Fibroblast of gingiva (primary cell): ENCODE measurements around the gene HIRA.

Experiments
- DNase-seq: peaks from one replicate; pipeline ENCODE4 v3.0.0-alpha.2; 2011; ENCODE audit warnings: low read depth

HIRA gene, protein sequence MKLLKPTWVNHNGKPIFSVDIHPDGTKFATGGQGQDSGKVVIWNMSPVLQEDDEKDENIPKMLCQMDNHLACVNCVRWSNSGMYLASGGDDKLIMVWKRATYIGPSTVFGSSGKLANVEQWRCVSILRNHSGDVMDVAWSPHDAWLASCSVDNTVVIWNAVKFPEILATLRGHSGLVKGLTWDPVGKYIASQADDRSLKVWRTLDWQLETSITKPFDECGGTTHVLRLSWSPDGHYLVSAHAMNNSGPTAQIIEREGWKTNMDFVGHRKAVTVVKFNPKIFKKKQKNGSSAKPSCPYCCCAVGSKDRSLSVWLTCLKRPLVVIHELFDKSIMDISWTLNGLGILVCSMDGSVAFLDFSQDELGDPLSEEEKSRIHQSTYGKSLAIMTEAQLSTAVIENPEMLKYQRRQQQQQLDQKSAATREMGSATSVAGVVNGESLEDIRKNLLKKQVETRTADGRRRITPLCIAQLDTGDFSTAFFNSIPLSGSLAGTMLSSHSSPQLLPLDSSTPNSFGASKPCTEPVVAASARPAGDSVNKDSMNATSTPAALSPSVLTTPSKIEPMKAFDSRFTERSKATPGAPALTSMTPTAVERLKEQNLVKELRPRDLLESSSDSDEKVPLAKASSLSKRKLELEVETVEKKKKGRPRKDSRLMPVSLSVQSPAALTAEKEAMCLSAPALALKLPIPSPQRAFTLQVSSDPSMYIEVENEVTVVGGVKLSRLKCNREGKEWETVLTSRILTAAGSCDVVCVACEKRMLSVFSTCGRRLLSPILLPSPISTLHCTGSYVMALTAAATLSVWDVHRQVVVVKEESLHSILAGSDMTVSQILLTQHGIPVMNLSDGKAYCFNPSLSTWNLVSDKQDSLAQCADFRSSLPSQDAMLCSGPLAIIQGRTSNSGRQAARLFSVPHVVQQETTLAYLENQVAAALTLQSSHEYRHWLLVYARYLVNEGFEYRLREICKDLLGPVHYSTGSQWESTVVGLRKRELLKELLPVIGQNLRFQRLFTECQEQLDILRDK

DNA sequence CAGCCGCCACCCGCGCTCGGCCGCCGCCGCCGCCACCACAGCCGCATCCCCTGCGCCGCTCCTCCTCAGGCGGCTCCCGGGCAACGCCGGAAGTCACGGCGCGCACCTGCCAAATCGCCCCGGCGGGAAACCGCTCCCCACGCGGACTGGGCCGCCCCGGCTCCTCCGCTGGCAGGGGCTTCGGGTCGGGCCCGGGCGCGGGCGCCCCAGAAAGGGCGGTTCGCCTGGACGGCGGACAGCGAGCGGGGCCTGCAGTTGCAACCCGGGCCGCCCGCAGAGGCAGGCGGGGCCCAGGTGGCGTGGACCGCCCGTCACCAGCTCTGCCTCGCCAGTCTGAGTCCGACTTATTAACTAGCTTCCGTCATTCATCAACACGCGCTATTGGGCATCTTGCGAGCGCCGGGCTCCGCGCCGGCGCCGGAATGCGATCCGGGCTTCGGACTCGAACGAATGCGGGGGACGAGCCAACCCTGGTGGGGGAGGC is at the start of gene HIRA:
Gene HIRA (minus strand): TSS at position 85 of the 484 bp plus-strand sequence. CDS start 257 bp downstream, outside the sequence.
- DNase-seq: peak; percentile 72

DNA sequence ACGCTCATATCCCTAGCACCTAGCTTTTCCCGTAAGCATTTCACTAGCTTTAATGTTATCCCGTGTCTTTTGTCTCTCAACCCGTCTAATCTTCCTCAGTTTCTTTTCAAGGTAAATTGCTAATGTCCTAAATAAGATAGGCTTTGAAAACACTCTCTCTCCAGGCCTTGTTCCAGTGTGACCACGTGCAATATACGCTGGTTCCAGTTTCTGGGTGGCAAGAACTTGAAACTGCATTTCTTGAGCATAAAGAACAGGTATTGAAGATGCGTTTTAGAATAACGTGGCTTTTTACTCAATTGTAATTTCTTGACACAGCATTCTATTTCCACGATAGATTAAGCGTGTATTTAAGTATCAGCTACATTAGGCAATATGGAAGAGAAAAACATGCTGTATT is 49.3 kb upstream of the HIRA start:
- no peak for DNase-seq

DNA sequence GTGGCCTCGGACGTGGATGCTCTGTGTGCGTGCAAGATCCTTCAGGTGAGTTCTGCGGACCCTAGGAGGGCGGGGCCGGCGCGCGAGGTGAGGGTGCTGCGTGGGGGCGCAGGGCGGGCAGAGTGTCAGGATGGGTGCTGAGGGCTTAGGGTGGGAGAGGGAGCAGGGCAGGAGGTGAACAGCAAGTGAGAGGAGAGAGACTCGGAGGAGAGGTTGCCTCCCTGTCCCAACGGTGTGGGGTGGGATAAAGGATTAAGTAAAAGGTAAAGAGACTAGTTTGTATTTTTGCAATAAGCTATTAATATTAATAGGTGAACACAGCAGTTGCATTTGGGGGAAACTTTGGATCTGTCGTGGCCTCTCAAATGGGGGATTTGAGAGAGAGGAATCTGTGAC is 48.6 kb upstream of the HIRA start:
- no peak for DNase-seq

DNA sequence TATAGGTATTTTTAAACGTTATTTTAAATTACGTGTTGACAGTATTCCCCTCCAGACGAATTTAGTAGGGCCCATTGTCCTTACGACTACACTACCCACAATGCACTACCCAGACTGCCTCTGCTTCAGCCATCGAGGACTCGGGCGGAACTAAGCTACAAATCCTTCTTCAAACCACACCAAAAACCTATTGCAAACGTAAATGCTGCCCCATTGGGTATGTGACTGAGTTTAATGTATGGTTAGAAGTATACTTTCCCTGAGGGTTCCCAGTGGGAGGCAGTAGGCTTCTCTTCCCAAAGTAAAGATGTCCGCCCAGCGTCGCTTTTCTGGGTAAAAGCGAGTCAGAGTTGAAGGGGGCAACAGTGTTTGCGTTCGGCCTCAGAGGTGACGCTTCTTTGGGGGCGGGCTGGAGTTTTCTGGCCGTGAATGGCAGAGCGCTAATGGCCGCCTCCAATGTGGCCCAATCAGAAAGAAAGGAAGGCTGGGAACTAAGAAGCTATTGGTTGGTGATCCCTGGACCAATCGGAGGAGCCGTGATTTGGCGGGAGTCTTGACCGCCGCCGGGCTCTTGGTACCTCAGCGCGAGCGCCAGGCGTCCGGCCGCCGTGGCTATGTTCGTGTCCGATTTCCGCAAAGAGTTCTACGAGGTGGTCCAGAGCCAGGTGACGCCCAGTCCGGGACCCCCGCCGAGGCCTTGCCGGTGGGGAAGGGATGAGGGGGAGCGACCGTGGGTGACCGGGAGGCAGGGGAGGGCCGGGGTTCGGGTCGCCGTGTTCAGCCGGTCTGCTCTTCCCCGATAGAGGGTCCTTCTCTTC is 48.0 kb upstream of the HIRA start, which contains the start of gene CDC45:
Gene CDC45 (plus strand): TSS at position 566 of the 818 bp plus-strand sequence. CDS start 49 bp downstream, at position 615.
- DNase-seq: peak; percentile 98

DNA sequence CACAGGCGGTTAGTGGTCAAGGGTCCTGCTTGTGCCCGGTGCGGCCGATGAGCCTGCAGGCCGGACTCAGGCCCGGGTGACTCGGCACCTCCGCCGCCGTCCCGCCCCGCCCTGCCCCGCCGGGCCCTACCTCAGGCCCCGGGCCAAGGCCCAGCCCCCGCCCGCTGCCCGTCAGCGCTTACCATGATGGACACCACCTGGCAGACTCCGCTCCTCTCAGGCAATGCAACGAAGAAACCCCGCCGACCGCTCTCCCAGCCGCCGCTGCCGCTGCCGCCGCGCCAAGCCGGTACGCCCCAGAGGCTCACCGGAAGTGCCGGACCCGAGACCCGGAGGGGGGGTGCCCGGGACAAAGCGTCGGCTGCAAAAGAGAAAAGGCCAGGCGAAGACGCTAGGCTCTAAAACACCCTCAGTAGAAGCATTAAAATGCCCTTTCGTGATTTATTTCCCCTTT is 47.4 kb upstream of the HIRA start, which contains the start of gene UFD1:
Gene UFD1 (minus strand): TSS at position 293 of the 454 bp plus-strand sequence. CDS start 108 bp downstream, at position 185.
- DNase-seq: peak; percentile 80

DNA sequence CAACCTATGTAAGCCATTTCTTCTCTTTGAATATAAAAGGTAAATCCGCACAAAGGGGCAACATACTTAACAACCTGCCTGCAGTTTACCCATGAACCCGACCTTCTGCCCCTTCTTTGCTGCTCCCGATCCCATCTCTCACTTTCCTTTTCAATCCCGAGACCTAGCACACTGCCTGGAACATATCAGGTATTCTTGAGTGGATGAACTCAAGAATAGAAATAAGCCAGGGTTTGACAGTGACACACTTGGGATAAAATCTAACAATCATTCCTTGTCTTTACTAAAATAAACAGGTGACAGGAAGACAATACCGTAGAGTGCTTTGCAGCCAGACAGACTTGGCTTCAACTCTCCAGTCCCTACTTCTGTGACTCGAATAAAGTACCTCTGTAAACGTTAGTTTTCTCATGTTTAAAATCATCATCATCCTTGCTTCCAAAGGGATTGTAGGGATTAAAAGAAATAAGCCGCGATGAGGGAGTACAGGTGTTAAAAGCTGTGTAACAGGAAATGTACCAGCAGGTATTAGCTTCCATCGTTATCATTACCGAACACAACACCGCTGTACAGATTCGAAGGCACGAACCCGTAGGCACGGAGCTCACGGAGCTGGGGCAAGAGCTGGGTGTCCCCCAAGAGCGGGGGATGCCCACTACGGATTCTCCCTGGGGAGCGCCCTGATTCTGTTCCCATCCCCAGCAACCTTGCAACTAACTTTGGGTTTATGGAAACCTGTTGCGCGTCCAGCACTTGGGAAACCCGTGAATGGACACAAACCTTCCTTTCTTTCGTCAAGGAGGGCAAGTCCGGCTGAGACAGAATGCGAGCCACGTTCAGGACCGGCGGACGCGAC is 46.7 kb upstream of the HIRA start:
- no peak for DNase-seq

DNA sequence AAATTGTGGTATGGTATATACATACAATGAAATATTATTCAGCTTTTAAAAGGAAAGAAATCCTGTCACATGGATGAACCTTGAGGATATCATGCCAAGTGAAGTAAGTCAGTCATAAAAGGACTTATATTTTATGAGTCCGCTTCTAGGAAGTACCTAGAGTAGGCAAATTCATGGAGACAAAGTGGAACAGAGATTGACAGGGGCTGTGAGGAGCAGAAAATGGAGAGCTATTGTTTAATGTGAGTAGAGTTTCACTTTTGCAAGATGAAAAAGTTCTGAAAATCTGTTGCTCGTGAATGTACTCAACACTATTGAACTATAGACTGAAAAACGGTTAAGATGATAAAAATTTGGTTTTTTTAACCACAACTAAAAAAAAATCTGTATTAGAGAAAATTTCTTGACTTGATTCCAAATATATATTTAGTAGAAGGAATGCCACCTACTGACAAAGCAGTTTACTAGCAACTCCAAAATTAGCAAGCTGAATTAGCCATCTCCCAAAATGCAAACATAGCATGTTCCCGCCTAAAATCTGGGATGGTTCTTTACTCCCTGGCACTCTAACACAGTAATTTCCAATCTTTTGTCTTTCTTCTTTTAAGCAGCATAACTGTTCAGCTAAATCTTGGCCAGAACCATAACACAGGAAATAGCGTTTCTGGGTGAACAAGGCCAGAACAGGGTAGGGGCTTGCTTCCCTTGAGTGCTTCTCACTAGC is 46.0 kb upstream of the HIRA start:
- peak; percentile 24 for DNase-seq

DNA sequence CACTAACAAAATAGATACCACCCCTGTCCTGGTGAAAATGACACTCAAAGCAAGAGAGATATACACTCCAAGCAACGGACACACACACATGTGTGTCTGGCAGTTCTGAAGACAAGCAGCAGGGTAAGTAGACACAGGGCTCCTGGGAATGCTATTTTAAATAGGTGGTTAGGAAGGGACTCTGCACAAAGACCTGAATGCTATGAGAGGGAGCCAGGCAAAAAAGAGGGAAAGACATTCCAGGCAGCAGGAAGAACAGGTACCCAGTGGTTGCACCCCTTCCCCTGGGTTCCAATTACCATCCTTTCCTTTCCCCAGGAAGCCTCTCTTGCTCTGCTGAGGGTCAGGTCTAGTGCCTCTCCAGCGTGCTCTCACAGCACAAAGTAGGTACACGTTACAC is 44.5 kb upstream of the HIRA start:
- no peak for DNase-seq

DNA sequence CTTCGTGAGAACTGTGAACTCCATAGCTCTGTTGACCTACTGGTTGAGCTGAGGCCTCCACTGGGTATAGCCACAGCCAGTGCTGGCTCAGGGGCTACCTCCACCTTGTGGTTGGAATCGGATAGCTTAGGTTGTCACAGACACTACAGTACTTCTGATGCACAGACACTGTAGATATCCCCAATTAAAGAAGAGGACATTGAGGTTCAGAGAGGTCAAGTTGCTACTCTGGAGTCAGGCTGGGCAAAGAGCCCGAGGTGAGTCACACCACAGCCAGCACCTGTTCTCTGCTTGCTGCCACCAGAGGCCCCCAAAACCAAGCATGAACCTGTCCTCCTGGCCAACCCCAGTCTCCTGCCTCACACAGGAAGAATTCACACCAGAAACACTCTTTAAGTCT is 42.0 kb upstream of the HIRA start:
- no peak for DNase-seq

DNA sequence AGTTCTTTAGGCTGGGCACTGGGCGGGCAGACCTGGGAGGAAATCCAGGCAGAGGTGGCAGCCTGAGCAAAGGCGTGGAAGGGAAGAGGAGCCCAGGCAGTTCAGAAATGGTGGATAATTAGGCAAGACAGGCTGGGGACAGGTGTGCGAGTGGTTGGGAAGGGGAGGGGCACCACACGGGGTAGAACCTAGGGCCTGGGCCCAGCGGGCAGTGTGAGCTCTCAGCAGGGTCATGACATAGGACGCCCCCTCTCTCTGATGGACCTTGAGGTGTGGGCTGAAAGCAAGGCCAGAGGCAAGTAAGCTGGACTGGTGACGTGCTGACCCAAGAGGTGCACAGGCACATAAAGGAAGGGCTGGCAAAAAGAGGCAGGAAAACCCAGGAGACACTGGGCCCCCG is 40.7 kb upstream of the HIRA start:
- no peak for DNase-seq

DNA sequence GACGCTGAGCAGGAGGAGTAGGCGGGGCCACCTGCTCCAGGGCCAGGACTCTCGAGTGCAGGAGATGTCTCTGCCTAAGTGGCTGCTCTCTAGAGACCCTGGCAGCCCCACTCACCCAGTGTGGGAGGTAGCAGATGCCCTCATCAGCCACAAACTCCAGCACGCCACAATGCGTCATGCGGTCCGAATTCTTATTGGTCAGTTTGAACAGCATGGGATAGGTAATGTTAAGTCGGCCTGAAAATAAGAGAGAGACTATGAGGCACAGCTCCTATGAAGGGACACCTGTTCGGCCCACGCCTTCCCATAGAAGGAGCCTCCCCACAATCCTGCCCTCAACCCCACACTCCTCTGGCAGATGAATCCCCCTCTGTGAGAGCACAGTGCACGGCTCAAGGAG is 40.0 kb upstream of the HIRA start:
- DNase-seq: no peak

DNA sequence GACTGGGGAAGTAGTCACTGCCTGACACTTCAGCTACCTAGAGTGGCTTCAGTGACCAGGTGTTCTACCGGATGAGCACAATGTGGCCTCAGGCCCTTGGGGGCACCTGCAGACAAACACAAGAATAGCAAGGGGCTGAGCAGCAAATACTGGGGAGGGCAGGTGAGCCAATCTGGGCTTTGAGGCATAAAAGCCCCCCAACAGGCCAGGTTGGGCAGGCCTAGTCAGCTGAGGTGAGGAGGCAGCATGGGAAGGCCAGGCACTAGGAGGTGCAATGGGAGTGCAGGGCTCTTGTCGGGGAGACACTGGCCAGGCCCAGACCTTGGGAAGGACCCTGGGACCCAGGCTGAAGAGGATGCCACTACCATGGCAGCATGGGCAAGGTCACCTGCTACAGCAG is 38.5 kb upstream of the HIRA start:
- no peak for DNase-seq

DNA sequence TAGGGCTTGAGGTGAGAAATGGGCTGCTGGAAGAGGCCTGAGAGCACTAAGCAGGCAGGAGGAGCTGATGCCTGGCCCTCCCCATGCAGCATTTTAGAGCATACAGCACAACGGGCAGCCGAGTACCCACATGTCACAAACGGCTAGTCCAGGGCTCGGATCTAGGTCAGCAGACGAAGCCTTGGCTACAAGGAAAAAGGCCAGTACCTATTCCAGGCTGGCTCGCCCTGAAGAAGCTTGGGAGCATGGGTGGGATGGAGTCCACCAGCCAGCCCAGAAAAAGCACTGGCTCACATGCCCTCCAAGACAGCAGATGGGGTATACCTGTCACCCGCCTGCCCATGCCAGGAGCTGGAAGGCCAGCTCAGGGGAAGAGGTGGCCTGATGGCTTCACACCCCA is 37.9 kb upstream of the HIRA start:
- DNase-seq: no peak

DNA sequence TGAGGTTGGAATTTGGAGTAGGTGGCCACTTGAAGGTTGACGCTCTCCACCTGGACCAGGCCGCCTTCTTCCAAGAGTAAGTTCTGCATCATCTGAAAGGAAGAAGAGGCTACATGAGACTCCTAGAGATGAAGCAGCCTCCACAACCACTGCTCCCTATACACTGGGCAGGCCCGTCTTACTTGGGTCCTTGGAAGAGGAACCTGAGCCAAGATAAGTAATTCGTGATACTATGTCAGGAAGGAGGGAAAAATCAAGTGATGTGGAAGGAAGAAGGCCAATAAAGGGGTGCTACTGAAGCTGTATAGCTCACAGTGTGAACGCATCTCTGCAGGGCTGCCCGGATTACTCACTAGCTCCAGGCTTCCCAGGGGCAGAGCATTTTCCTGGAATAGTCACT is 36.4 kb upstream of the HIRA start:
- DNase-seq: no peak

DNA sequence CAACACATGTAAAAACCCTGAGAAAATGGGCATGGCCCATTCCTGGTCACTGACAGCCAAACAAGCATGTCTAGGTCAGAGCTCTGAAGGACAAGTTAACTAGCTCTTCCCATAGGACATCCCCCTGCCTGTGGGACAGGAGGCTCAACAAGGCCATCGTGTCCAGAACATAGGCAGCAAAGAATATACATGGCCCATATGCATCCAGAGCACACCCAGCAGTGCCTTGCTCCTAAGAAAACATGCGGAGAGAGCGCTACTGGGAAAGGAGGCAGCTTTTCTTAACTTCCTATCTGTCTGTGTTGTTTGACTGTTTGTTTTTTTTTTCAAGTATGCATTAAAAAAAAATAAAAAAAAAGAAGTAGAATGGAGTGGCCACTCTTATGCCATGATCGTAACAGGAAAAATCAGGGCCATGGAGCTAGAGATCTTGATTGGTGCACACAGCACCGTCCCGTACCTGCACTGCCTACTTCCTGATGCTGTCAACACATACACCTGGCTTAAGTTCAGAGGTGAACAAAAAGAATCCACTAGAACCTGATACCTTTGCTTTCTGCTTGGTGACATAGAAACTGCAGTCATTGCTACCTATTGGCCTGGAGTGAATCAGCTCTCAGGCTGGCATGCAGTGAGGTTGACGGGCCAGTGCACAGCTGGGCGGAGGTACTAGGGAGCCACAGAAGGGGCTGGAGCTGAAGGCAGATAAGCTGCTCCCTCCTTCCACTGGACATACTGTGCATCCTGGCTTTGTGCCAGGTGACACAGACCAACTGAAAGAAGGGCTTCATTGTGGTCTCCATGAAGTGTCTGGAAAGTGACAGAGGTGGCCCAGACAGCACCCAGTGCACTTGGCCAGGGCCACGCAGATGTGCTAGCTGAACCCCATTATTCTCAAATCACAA is 35.6 kb upstream of the HIRA start:
- DNase-seq: no peak

DNA sequence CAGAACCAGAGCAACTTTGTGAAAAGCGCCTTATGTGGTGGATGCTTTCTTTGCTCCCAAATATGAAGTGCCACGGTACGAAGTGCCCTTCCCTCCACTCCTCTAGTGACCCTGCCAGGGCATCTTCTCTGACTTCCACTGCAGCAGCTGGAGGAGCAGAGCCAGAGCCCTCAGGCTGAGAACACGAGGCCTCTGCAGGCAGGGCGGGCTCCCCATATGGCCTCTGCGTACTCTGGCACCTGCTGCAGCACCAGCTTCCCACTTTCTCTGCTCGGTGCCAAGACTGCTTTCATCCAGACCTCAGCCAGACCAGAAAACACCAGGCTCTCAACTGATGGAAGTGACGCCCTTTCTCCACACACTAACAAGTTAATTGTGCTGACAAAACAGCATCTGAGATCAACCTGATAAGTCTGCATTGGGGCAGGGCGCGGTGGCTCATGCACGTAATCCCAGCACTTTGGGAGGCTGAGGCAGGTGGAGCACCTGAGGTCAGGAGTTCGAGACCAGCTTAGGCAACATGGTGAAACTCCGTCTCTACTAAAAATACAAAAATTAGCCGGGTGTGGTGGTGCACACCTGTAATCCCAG is 34.7 kb upstream of the HIRA start:
- DNase-seq: no peak

DNA sequence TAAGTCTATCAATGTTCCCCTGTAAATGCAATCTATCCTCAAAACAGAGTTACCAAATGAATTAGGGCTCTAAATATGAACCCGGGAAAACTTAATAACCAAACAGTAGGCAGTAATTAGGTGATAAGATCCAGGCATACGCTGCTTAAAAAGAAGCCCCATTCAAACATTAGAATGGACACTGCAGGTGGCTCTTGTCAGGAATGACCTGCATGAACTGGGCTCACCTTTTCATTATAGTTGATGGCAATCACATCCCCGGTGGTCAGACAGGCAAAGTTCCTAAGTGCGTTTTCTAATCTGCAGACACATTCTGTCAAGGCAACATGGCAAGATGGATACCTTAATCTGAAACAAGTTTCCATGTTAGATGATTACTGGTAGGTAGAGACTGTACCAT is 33.4 kb upstream of the HIRA start:
- DNase-seq: no peak

DNA sequence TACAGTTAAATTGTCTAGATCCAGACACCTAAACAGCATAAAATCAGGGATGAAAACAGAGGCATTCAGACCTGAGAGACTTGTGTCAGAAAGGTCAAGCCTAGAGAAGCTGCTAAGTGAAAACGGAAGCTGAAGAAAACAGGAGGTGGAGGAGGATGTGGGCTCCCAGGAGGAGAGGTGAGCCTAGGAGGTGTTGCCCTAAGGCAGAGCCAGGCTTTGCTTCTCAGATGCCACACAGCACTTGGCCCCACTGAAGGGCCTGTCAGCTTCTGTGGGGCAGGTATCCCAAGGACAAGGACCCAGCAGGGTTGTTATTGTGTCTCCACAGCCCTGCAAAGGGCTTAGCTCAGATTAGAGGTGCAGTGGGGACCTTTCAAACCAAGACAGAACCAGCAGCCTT is 33.0 kb upstream of the HIRA start:
- DNase-seq: no peak
